Measurements from ENCODE around the gene ATF6.
"Not testable (repeated sequence)": the region's sequence is repeated elsewhere in the genome, so short reads cannot be mapped to it uniquely, and the experiment has no call there.

Gene ATF6

DNA sequence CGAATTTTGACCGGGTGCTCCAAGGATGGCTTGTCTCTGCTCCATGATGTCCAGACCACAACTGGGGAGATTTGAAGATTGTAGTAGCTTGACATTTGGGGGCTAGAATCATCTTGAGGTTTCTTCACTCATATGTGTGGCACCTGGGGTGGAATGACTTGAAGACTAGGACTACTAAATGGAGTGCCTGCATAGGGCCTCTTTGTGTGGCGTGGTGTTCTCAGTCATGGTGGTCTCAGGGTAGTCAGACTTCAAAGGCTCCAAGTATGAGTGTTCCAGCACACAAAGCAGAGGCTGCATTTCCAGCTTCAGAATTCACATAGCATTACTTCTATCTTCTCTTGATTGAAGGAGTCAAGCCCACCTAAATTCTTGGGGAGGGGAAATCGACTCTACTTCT lies 16.8 kb downstream of the ATF6 start:
- no peak for DNase-seq

GRCh38 chr1:161784968-161785367 lies 18.8 kb downstream of the ATF6 start:
- DNase-seq, result no peak

DNA sequence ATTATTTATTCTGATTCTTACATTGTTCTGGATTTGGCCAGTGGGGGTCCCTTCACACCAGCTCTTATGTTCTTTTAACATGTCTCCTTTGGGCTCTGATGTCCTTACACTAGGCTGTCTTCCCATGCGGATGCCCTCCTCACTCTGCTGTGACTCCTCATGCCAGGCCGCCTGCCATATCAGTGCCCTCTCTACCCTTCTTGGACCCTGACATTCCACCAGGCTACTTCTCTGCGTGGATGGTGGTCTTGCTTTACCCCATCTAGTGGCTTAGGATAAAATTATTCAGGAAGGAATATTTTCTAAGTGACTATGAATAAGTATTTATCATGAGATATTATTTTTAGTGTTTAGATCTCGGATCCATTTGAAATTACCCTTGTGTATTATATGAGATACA lies 21.2 kb downstream of the ATF6 start:
- DNase-seq, result no peak

DNA sequence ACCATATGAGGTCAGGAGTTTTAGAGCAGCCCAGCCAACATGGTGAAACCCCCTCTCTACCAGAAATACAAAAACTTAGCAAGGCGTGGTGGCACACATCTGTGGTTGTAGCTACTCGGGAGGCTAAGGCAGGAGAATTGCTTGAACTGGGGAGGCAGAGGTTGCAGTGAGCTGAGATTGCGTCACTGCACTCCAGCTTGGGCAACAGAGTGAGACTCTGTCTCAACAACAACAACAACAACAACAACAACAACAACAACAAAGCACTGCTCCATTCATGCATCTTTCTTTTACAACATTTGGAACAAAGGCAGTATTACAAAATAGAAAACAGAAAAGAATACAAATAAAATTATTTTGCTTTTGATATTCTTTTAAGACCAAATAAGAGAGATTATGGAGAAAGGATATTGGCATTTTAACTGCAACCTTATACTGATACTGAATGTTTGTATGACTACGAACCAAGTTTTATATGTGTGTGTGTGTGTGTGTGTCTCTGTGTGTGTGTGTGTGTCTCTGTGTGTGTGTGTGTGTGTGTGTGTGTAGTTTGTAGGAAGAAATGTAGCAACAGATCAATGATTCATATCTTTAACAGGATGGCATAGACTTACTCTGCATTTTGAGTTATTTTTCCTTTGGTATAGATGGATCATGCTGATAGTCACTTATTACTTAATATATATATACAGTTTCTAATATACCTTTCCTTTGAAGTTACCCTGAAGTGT lies 24.6 kb downstream of the ATF6 start:
- DNase-seq, result no peak

GRCh38 chr1:161791904-161792655 lies 26.0 kb downstream of the ATF6 start:
- DNase-seq, result no peak

DNA sequence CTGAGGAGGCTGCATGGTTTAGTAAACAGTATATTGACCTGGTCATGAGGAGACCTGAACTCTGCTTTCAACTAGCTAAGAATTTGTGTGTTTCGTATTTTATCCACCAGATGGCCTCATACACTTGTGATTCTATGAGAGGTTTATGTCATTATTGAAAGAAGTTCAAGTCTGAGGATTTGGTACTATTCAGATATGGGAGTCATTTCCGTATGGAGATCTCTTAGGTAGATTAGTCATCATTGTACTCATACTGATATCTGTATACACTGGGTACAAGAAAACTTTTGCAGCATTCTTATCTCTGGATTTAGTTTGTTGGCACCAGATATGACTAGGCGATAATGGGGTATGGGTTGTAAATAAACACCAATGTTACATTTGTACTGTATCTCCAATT lies 26.6 kb downstream of the ATF6 start:
- DNase-seq, result no peak

- no peak for DNase-seq
Observed at GRCh38 chr1:161799792-161800191, 33.7 kb downstream of the ATF6 start.

DNA sequence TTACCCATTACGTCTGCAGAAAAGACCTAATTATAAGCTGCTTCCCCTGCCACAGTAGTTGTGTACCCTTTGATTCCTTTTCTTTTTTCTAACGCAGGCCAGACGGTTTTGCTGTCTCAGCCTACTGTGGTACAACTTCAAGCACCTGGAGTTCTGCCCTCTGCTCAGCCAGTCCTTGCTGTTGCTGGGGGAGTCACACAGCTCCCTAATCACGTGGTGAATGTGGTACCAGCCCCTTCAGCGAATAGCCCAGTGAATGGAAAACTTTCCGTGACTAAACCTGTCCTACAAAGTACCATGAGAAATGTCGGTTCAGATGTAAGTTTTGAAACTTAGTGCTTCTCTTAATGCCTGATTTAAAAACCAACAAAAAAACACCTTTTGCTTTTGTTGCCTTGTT lies 35.8 kb downstream of the ATF6 start:
- DNase-seq, result no peak

DNA sequence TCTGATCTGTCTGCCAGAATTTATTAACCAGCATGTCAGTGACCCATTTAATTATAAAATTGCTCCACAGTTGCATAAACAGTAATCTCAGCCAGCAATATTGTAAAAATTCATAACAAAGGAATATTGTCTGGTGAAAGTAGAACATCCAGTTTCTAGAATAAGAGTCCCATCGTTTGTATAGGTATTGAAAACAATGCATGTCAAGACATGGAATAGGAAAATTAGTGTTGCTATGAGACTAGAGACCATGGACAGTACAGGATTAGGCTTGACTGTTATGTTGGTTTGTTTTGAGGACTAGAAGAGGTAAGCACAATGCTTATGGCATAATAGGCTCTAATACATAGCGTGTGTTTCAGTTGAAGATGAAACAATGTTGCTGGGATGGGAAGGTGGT lies 37.1 kb downstream of the ATF6 start:
- no peak for DNase-seq

DNA sequence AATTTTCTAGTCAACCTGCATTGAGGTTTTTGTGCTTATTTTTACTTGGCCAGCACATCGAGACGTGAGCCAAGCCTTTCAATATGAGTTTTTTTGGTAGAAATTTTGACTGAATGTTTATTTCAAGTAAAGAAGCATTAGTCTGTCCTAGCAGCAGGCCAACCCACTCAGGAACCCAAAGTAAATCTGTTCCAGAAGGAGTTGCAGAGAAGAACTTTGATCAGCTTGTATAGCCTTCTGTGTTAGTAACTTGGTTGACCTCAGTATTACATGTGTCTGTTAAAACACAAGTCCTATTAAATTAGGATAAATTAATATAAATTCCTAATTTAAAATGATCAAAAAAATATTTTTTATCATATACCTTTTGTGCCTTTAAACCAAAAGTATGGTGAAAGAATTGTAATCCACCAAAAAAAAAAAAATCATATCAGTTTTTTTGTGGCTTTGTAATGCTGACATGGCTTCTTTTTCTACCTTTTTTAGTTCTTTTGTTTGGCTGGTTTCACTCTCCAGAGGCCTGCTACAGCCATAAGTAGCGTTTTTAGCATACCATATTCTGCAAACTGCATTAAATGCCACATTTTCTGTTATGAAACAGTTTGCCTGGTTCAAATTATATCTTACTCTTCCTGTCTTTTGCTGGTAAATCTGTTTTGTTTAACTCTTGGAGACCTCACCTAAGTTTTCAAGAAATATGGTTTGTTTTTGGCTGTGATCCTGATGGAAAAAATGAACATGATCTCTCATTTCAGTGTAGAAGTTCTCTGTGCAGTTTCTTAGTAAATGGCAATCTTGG lies 39.5 kb downstream of the ATF6 start:
- no peak for DNase-seq

GRCh38 chr1:161809202-161809601 lies 43.1 kb downstream of the ATF6 start:
- DNase-seq, result not testable (repeated sequence)

DNA sequence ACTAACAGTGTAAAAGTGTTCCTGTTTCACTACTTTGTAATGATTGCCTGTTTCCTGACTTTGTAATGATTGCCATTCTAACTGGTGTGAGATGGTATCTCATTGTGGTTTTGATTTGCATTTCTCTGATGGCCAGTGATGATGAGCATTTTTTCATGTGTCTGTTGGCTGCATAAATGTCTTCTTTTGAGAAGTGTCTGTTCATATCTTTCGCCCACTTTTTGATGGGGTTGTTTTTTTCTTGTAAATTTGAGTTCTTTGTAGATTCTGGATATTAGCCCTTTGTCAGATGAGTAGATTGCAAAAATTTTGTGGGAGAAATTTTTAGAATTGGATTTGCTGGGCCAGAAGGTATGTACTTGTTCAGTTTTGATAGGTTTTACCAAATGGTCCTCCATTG lies 43.5 kb downstream of the ATF6 start:
- not testable (repeated sequence) for DNase-seq

GRCh38 chr1:161810780-161811179 lies 44.7 kb downstream of the ATF6 start:
- DNase-seq, result no peak

DNA sequence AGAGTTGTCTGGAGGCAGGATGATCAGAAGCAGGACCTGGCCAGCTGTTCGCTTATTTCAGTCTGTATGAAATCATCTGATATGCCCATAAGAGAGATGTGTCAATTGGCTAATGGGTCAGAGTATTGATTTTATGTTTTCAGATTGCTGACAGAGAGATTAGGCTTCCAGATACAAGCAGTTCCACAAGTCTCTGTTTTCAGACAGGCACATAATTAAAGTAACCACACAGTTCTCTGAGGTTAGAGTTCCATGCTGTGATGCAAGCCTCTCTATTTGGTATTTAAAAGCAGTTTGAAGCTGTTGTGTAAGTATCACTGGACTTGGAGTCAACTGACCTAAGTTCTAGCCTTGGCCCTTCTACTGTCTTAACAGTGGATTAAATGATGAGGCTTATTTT lies 50.1 kb downstream of the ATF6 start:
- DNase-seq, result no peak

- DNase-seq, result no peak
Observed at GRCh38 chr1:161817176-161817730, 51.1 kb downstream of the ATF6 start.

DNA sequence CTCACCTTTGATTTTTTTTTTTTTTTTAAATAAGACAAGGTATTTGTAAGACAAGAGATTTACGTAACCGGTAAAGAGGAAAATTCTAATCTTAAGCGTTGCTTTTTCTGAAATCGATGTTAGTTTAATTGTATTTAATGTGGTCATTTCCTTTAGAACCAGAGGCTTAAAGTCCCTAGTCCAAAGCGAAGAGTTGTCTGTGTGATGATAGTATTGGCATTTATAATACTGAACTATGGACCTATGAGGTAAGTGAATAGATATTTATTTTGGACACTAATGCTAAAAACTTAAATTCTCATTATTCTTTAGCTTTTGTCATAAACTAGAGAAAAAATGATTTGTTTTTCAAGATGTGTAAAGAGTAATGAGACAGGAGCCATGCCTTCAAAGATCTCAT lies 54.8 kb downstream of the ATF6 start:
- no peak for DNase-seq

DNA sequence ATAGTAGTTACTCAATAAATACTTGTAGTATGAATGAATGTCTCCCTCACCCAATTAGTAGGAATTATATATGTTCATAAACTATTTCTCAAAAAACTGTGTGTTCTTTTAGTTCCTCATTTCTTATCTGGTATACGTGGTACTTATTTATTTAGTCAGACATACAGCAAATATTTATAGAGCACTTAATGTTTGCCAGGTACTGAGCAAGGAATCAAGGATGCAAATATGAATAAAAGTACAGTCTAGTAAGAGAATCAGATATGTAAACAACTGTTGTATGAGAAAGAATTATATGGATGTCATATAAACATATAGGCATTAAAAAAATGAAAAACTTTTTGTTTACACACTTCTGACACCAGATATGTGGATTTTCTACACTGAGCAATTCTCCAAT lies 58.5 kb downstream of the ATF6 start:
- no peak for DNase-seq

DNA sequence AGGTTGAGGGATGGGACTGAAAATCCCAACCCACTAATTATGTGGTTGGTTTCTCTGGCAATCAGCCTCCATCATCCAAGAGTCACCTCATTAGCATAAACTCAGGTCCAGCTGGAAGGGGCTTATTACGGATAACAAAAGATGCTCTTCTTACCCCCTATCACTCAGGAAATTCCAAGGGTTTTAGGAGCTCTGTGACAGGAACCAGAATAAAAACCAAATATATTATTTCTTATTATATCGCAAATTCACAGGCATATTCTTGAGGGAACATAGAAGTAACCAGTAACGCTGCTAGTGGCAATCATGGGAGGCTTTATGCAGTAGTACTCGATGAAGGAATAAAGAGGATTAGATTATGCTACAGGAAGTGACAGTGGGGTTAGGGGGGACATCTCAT lies 59.7 kb downstream of the ATF6 start:
- no peak for DNase-seq

DNA sequence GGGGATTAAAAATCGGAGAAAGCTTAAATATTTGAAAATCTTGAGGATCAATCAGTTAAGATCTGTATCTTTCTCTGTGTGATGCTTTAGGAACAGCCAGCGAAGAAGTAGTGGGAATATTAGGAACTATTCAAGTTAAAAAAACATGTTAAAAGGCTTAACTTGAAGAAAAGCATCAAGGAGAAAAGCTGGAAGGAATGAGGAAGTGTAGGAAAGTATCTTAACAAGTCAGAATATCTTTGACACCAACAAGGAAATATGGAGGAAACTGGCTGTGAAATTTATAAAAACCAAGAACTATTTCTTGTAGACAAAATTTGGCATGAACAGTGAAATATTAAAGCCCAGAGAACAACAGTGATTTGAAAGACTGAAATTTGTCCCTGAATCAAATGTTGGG lies 60.4 kb downstream of the ATF6 start:
- DNase-seq, result no peak

GRCh38 chr1:161827786-161828185 lies 61.7 kb downstream of the ATF6 start:
- no peak for DNase-seq

GRCh38 chr1:161832299-161832907 lies 66.3 kb downstream of the ATF6 start:
- not testable (repeated sequence) for DNase-seq

- DNase-seq, result no peak
Observed at GRCh38 chr1:161834967-161835550, 68.9 kb downstream of the ATF6 start.

DNA sequence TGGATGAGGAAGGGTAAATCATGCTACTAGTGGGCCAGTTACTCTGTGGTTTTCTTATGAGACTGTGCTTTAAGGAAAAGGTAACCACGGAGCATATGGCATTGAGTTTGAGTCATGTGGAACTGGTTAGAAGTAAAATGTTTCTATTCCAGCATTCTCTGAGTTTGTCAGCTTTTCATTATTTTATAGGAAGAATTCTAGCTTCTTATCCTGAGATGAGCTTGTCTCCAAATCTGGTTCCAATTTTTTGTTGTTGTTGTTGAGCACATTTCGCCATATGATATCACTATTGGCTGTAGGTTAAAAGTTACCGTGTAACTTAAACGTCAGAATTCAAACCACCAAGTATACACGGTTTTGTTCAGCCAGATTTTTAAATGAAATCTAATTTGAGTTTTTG lies 69.9 kb downstream of the ATF6 start:
- no peak for DNase-seq
